GM23338 (cell line): ENCODE data around the gene KLHL18. TPM values are rescaled to one million over a fixed set of nuclear protein-coding genes. Genes with fewer than 3 reads are reported as not detected.

ENCODE experiments used
- ATAC-seq: fragments of 200-7000 bp; cut with Tn5 transposase; 3 replicates; pipeline ENCODE4 v1.9.1; 2020
- DNase-seq: peaks from one replicate; pipeline ENCODE4 v3.0.0-alpha.2; 2015; ENCODE audit warnings: low spot score
- H2AFZ ChIP-seq: fragments of 200-600 bp; sonication (generic); 2 replicates; pipeline ENCODE4 v1.8.0; 2016; ENCODE audit warnings: antibody characterized with exemption, mild to moderate bottlenecking, moderate library complexity
- H3F3A ChIP-seq: fragments of 200-600 bp; sonication (generic); replicated peaks from 2 replicates; pipeline ENCODE4 v1.8.0; 2017; ENCODE audit warnings: antibody characterized with exemption, mixed run types, low read depth
- H3K27ac ChIP-seq: fragments of 200-600 bp; sonication (generic); 2 replicates; pipeline ENCODE4 v1.6.1; 2016; ENCODE audit warnings: low read depth
- H3K27me3 ChIP-seq: fragments of 200-600 bp; sonication (generic); 2 replicates; pipeline ENCODE4 v1.8.0; 2016; ENCODE audit warnings: mild to moderate bottlenecking, mixed run types, moderate library complexity; ENCODE audit not compliant: insufficient read depth
- H3K36me3 ChIP-seq: fragments of 200-600 bp; sonication (generic); 2 replicates; pipeline ENCODE4 v1.8.0; 2016; ENCODE audit warnings: mild to moderate bottlenecking; ENCODE audit not compliant: insufficient read depth
- H3K4me1 ChIP-seq: fragments of 200-600 bp; sonication (generic); 2 replicates; pipeline ENCODE4 v1.8.0; 2016; ENCODE audit warnings: mild to moderate bottlenecking, moderate library complexity; ENCODE audit not compliant: insufficient read depth
- H3K4me2 ChIP-seq: fragments of 200-600 bp; sonication (generic); 2 replicates; pipeline ENCODE4 v1.7.1; 2017; ENCODE audit warnings: mixed run types
- H3K4me3 ChIP-seq: fragments of 200-600 bp; sonication (generic); 2 replicates; pipeline ENCODE4 v1.6.1; 2016; ENCODE audit warnings: mixed run types
- H3K79me2 ChIP-seq: fragments of 200-600 bp; sonication (generic); replicated peaks from 2 replicates; pipeline ENCODE4 v1.8.0; 2017; ENCODE audit warnings: mild to moderate bottlenecking; ENCODE audit not compliant: insufficient read depth
- H3K9me2 ChIP-seq: fragments of 200-600 bp; sonication (generic); 2 replicates; pipeline ENCODE4 v1.8.0; 2017; ENCODE audit not compliant: insufficient read depth
- H4K20me1 ChIP-seq: fragments of 200-600 bp; sonication (generic); replicated peaks from 2 replicates; pipeline ENCODE4 v1.8.0; 2017; ENCODE audit warnings: mild to moderate bottlenecking; ENCODE audit not compliant: insufficient read depth
- H3K27ac Mint-ChIP-seq: 2 replicates; pipeline ENCODE4 v1.8.0; 2020; ENCODE audit warnings: inconsistent platforms, mild to moderate bottlenecking, moderate library complexity, mixed read lengths
- H3K27me3 Mint-ChIP-seq: 3 replicates; pipeline ENCODE4 v1.8.0; 2022; ENCODE audit warnings: low read depth, mild to moderate bottlenecking, moderate library complexity, mixed read lengths, inconsistent platforms; ENCODE audit not compliant: insufficient read depth, poor library complexity
- H3K36me3 Mint-ChIP-seq: 3 replicates; pipeline ENCODE4 v1.8.0; 2021; ENCODE audit warnings: low read depth, mild to moderate bottlenecking, inconsistent platforms, moderate library complexity, mixed read lengths
- H3K4me1 Mint-ChIP-seq: 3 replicates; pipeline ENCODE4 v1.8.0; 2020; ENCODE audit warnings: mild to moderate bottlenecking, inconsistent platforms, mixed read lengths
- H3K4me3 Mint-ChIP-seq: 3 replicates; pipeline ENCODE4 v1.8.0; 2021; ENCODE audit warnings: moderate library complexity, mild to moderate bottlenecking, inconsistent platforms, mixed read lengths
- H3K9me3 Mint-ChIP-seq: 3 replicates; pipeline ENCODE4 v1.8.0; 2020; ENCODE audit warnings: moderate library complexity, mild to moderate bottlenecking, inconsistent platforms, mixed read lengths
- CREB1 ChIP-seq: fragments of 250-450 bp; sonication (Bioruptor Pico); IDR thresholded peaks from 2 replicates; pipeline ENCODE4 v1.5.0; 2020; ENCODE audit warnings: low read depth, mild to moderate bottlenecking, moderate library complexity
- CTCF ChIP-seq, 2 experiments: fragments of 200-600 bp in 1 of 2; sonication (generic) in 1 of 2; conservative IDR thresholded peaks; 2 replicates each; pipeline versions ENCODE4 v1.5.1 to v1.6.1; 2016 to 2017; ENCODE audit warnings: antibody characterized with exemption in 2 of 2, low read depth in 2 of 2, mild to moderate bottlenecking in 2 of 2, moderate library complexity in 1 of 2
- ETS1 ChIP-seq: IDR thresholded peaks from 2 replicates; pipeline ENCODE4 v1.6.1; 2016; ENCODE audit warnings: antibody characterized with exemption
- EZH2 ChIP-seq: fragments of 200-600 bp; sonication (generic); IDR thresholded peaks from one replicate; pipeline ENCODE4 v1.8.0; 2017; ENCODE audit warnings: antibody characterized with exemption, mild to moderate bottlenecking, low read depth; ENCODE audit not compliant: unreplicated experiment
- EZH2phosphoT487 ChIP-seq: fragments of 200-600 bp; sonication (generic); IDR thresholded peaks from one replicate; pipeline ENCODE4 v1.8.1; 2018; ENCODE audit warnings: antibody characterized with exemption; ENCODE audit not compliant: unreplicated experiment
- JUNB ChIP-seq: IDR thresholded peaks from one replicate; pipeline ENCODE4 v1.6.1; 2016; ENCODE audit warnings: antibody characterized with exemption; ENCODE audit not compliant: unreplicated experiment
- NANOG ChIP-seq: IDR thresholded peaks from 2 replicates; pipeline ENCODE4 v1.6.1; 2016; ENCODE audit warnings: antibody characterized with exemption, borderline replicate concordance
- POLR2AphosphoS5 ChIP-seq: IDR thresholded peaks from 2 replicates; pipeline ENCODE4 v1.6.1; 2016; ENCODE audit warnings: antibody characterized with exemption, low read depth
- REST ChIP-seq: IDR thresholded peaks from one replicate; pipeline ENCODE4 v1.6.1; 2018; ENCODE audit warnings: antibody characterized with exemption; ENCODE audit not compliant: unreplicated experiment
- STAT1 ChIP-seq: IDR thresholded peaks from one replicate; pipeline ENCODE4 v1.6.1; 2016; ENCODE audit warnings: antibody characterized with exemption; ENCODE audit not compliant: unreplicated experiment
- ZNF331 ChIP-seq: fragments of 250-450 bp; sonication (Bioruptor Pico); IDR thresholded peaks from 2 replicates; pipeline ENCODE4 v1.5.0; 2020; ENCODE audit warnings: low read depth, mild to moderate bottlenecking, moderate library complexity
- polyA plus RNA-seq: library from polyadenylated mRNA; unstranded; fragments of >200 nt; fragmentation: Nextera tagmentation; extraction: Ambion mirVana; gene quantifications from 2 replicates; pipeline ENCODE4 v1.2.1, GENCODE V29; 2016
- total RNA-seq: library from RNA; depleted of rRNA; stranded (reverse); fragments of >200 nt; shearing (Covaris generic); gene quantifications from 2 replicates; pipeline ENCODE4 v1.2.3, GENCODE V29; 2014

The KLHL18 gene
- total and polyA plus RNA-seq, 2 experiments from 2014 or later = 11.3 to 18.1 TPM

GRCh38 chr3:47380026-47380600, 97.4 kb downstream of the KLHL18 start (continued):
- TF ChIP-seq REST (no peak), CREB1 (CRISPR knock-in tag) (no peak), CTCF (conservative IDR thresholded peaks at IDR 0.05; ENCODE audit: low read depth in 2 of 2) (no peak), POLR2AphosphoS5 (no peak), STAT1 (no peak), EZH2phosphoT487 (no peak), JUNB (no peak), EZH2 (no peak), ZNF331 (CRISPR knock-in tag) (no peak), NANOG (no peak), ETS1 (no peak)

- peak within 1 kb of the TSS; percentile 92 for H2AFZ ChIP-seq
- peak within 1 kb of the TSS; percentile 99 for H3K4me3 Mint-ChIP-seq
- peak; percentile 99 for DNase-seq
Measured at GRCh38 chr3:47380601-47381316, 98.0 kb downstream of the KLHL18 start, which contains the start of gene PTPN23. TSS of gene PTPN23 (plus strand) at chr3:47381021. CDS start at chr3:47381097, 76 bp downstream.

More at GRCh38 chr3:47380601-47381316, 98.0 kb downstream of the KLHL18 start, which contains the start of gene PTPN23:
- Histone ChIP-seq H3K27me3 (no peaks in the 10 kb centered on the region), H3K4me3 (peak within 1 kb of the TSS; percentile 86), H3K4me1 (0 out of 2 replicates have a peak, but pooled peaks cover 4% of the 10 kb centered on the region), H3K4me2 (peak within 1 kb of the TSS; percentile 85), H3K36me3 (no peaks in the 10 kb centered on the region), H3F3A (peaks cover 13% of the 10 kb centered on the region; the same call in 1 of the 2 replicates), H3K9me2 (no peaks in the 10 kb centered on the region), H3K27ac (peak within 1 kb of the TSS; percentile 97), H4K20me1 (peaks cover 23% of the 10 kb centered on the region), H3K79me2 (peaks cover 50% of the 10 kb centered on the region)
- H3K36me3 Mint-ChIP-seq = peaks cover 2% of the 10 kb centered on the region; the same call in 2 of the 3 replicates
- H3K4me1 Mint-ChIP-seq = peaks cover 22% of the 10 kb centered on the region
- peaks cover 16% of the 10 kb centered on the region for H3K27me3 Mint-ChIP-seq
- ATAC-seq = peak; percentile 75
- H3K9me3 Mint-ChIP-seq = no peaks in the 10 kb centered on the region
- peak within 1 kb of the TSS; percentile 99 for H3K27ac Mint-ChIP-seq
- TF ChIP-seq POLR2AphosphoS5 (peak; percentile 90), JUNB (no peak), ETS1 (peak; percentile 92), CREB1 (CRISPR knock-in tag) (peak; percentile 90)
